Astrocyte (in vitro differentiated cells and primary cell): ENCODE results near the gene PPM1K.

ENCODE experiments used
- EZH2 ChIP-seq: IDR thresholded peaks from 2 replicates; pipeline ENCODE4 v1.6.1; 2012; ENCODE audit warnings: mild to moderate bottlenecking, low read length, inconsistent platforms; ENCODE audit not compliant: insufficient read depth
- TF ChIP-seq, protein P1 (sequence below): IDR thresholded peaks from 2 replicates; pipeline ENCODE4 v1.5.1; 2011; ENCODE audit warnings: low read depth, mild to moderate bottlenecking, inconsistent platforms, low read length, moderate library complexity; ENCODE audit not compliant: insufficient read depth

DNA sequence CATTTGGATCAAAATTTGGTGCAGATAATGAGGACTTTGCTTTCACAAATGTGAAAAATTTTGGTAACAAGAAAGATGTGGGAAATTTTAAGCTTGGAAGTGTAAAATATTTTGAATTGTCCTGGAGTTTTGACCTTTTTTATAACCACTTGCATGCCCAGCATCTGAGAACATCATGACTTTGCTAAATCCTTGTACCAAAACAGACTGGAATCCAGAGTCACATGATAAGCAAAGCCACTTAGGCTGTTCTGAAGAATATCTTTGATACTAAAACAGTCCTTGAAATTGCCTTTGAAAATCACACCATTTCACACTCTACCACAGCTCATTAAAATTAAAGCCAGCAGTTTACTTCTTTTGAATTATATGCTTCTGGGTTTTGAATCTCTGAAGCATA is 2.5 kb upstream of the PPM1K start:
- no peak for TF ChIP-seq EZH2
- TF ChIP-seq, protein P1, sequence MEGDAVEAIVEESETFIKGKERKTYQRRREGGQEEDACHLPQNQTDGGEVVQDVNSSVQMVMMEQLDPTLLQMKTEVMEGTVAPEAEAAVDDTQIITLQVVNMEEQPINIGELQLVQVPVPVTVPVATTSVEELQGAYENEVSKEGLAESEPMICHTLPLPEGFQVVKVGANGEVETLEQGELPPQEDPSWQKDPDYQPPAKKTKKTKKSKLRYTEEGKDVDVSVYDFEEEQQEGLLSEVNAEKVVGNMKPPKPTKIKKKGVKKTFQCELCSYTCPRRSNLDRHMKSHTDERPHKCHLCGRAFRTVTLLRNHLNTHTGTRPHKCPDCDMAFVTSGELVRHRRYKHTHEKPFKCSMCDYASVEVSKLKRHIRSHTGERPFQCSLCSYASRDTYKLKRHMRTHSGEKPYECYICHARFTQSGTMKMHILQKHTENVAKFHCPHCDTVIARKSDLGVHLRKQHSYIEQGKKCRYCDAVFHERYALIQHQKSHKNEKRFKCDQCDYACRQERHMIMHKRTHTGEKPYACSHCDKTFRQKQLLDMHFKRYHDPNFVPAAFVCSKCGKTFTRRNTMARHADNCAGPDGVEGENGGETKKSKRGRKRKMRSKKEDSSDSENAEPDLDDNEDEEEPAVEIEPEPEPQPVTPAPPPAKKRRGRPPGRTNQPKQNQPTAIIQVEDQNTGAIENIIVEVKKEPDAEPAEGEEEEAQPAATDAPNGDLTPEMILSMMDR, result no peak
